Astrocyte (in vitro differentiated cells and primary cell): ENCODE data around the gene RUVBL2.

Source experiments
- EZH2 ChIP-seq: IDR thresholded peaks from 2 replicates; pipeline ENCODE4 v1.6.1; 2012; ENCODE audit warnings: mild to moderate bottlenecking, low read length, inconsistent platforms; ENCODE audit not compliant: insufficient read depth
- TF ChIP-seq, protein P1 (sequence below): IDR thresholded peaks from 2 replicates; pipeline ENCODE4 v1.5.1; 2011; ENCODE audit warnings: low read depth, mild to moderate bottlenecking, inconsistent platforms, low read length, moderate library complexity; ENCODE audit not compliant: insufficient read depth

DNA sequence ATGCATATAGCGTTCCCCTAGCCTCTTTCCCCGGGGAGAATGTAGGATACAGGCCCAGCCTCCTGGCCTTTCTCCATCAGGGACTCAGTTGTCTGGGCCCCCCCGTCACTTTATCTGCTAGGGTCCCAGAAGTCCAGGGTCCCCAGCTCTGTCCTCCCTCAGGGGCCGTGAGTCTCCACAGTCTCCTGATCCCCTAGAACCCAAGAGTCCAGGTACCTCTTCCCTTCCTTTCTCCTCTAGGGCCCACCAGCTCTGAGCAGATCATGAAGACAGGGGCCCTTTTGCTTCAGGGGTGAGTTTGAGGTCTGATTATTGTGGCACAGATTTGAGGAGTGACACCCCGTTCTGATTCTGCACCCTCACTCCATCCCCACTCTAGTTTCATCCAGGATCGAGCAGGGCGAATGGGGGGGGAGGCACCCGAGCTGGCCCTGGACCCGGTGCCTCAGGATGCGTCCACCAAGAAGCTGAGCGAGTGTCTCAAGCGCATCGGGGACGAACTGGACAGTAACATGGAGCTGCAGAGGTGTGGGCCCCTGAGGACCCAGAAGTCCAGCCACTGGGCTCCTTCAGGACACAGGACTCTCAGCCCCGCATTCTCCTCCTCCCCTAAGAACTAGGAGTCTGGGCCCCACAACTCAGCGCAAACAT lies 38.3 kb upstream of the RUVBL2 start:
- TF ChIP-seq, protein P1, sequence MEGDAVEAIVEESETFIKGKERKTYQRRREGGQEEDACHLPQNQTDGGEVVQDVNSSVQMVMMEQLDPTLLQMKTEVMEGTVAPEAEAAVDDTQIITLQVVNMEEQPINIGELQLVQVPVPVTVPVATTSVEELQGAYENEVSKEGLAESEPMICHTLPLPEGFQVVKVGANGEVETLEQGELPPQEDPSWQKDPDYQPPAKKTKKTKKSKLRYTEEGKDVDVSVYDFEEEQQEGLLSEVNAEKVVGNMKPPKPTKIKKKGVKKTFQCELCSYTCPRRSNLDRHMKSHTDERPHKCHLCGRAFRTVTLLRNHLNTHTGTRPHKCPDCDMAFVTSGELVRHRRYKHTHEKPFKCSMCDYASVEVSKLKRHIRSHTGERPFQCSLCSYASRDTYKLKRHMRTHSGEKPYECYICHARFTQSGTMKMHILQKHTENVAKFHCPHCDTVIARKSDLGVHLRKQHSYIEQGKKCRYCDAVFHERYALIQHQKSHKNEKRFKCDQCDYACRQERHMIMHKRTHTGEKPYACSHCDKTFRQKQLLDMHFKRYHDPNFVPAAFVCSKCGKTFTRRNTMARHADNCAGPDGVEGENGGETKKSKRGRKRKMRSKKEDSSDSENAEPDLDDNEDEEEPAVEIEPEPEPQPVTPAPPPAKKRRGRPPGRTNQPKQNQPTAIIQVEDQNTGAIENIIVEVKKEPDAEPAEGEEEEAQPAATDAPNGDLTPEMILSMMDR = no peak
- TF ChIP-seq EZH2 = no peak
